22Rv1 (cell line): Measurements from ENCODE around the gene RNLS.

ENCODE experiments used
- ZFX ChIP-seq: fragments of 450-650 bp; IDR thresholded peaks from 2 replicates; pipeline ENCODE4 v1.6.1; 2017; ENCODE audit warnings: antibody characterized with exemption, borderline replicate concordance
- TF ChIP-seq, protein P1 (sequence below): fragments of 450-650 bp; IDR thresholded peaks from 2 replicates; pipeline ENCODE4 v1.5.1; 2017; ENCODE audit warnings: mild to moderate bottlenecking

DNA sequence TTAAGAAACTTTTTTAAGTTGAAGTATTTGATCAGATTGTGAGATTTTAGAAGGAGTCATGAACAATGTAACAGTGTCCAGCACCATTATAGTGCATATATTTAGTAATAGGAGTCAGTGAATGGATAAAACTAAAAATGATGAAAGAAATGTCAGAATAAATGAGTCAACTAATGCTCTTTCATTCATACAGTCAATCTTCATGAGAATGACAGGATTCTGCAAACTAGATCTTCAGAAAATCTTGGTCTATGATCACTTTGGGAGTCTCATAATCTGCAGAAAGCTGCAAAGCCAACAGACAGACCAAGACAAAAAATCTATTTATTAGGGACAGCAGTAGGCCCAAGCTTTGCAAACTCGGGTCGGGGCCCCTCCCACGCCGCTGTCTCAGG, 710 bp downstream of the RNLS start:
- TF ChIP-seq, protein P1, sequence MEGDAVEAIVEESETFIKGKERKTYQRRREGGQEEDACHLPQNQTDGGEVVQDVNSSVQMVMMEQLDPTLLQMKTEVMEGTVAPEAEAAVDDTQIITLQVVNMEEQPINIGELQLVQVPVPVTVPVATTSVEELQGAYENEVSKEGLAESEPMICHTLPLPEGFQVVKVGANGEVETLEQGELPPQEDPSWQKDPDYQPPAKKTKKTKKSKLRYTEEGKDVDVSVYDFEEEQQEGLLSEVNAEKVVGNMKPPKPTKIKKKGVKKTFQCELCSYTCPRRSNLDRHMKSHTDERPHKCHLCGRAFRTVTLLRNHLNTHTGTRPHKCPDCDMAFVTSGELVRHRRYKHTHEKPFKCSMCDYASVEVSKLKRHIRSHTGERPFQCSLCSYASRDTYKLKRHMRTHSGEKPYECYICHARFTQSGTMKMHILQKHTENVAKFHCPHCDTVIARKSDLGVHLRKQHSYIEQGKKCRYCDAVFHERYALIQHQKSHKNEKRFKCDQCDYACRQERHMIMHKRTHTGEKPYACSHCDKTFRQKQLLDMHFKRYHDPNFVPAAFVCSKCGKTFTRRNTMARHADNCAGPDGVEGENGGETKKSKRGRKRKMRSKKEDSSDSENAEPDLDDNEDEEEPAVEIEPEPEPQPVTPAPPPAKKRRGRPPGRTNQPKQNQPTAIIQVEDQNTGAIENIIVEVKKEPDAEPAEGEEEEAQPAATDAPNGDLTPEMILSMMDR: no peak
- no peak for TF ChIP-seq ZFX
